IPS DF 4.7 (cell line): ENCODE measurements around the gene PRKAG2.
"Not testable (repeated sequence)": the region's sequence is repeated elsewhere in the genome, so short reads cannot be mapped to it uniquely, and the experiment has no call there.

ENCODE experiments used
- DNase-seq: peaks from one replicate; pipeline ENCODE4 v3.0.0-alpha.2; 2013; ENCODE audit warnings: low spot score; ENCODE audit errors: extremely low read depth

PRKAG2 gene

GRCh38 chr7:151852486-151853396 lies 24.2 kb downstream of the PRKAG2 start:
- no peak for DNase-seq

- no peak for DNase-seq
Measured at GRCh38 chr7:151851782-151852181, 25.1 kb downstream of the PRKAG2 start.

GRCh38 chr7:151851145-151851751 lies 25.7 kb downstream of the PRKAG2 start:
- DNase-seq: no peak

GRCh38 chr7:151850491-151851124 lies 26.3 kb downstream of the PRKAG2 start:
- no peak for DNase-seq

- no peak for DNase-seq
Measured at GRCh38 chr7:151849879-151850260, 27.0 kb downstream of the PRKAG2 start.

- DNase-seq: no peak
Measured at GRCh38 chr7:151849008-151849878, 27.7 kb downstream of the PRKAG2 start.

- no peak for DNase-seq
Measured at GRCh38 chr7:151847681-151848081, 29.2 kb downstream of the PRKAG2 start.

GRCh38 chr7:151847136-151847535 lies 29.8 kb downstream of the PRKAG2 start:
- no peak for DNase-seq

GRCh38 chr7:151845412-151846205 lies 31.3 kb downstream of the PRKAG2 start:
- no peak for DNase-seq

- DNase-seq: no peak
Measured at GRCh38 chr7:151844825-151845200, 32.1 kb downstream of the PRKAG2 start.

- no peak for DNase-seq
Measured at GRCh38 chr7:151844071-151844824, 32.7 kb downstream of the PRKAG2 start.

GRCh38 chr7:151843181-151843580 lies 33.7 kb downstream of the PRKAG2 start:
- no peak for DNase-seq

- DNase-seq: not testable (repeated sequence)
Measured at GRCh38 chr7:151841395-151842051, 35.4 kb downstream of the PRKAG2 start.

GRCh38 chr7:151840088-151840910 lies 36.6 kb downstream of the PRKAG2 start:
- DNase-seq: no peak

GRCh38 chr7:151839451-151839921 lies 37.4 kb downstream of the PRKAG2 start:
- DNase-seq: no peak

GRCh38 chr7:151838861-151839381 lies 38.0 kb downstream of the PRKAG2 start:
- no peak for DNase-seq

- DNase-seq: no peak
Measured at GRCh38 chr7:151838072-151838471, 38.8 kb downstream of the PRKAG2 start.
